ENCODE measurements around the gene STAT2.
"Not testable (repeated sequence)": the region's sequence is repeated elsewhere in the genome, so short reads cannot be mapped to it uniquely, and the experiment has no call there.

Gene STAT2

DNA sequence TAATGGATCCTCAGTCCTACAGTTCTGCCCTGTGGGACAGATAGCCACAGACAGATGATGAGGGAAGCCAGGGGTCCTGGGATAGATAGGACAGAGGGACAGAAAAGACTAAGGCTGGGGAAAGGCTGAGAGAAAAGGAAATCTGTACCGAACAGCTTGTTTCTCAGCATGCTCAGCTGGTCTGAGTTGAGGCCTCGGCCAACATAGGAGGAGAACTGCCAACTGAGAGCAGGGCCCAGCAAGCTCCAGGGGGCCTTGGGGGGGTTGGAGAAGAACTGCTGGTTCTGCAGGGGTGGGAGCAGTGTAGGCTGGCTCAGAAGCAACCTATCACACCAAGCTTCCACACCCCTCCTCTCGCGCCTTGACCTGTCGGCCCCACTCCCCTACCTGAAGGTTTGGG lies 11.1 kb downstream of the STAT2 start:
- ChIA-PET POLR2A (interaction anchor here (0.6 to 4.4 kb wide), 2 partner anchors 8 to 11 kb away, joined by 3 to 29 read pairs; partner anchors contain the start of gene STAT2), CTCF (interaction anchor here (0.7 to 4.3 kb wide), 6 partner anchors 10 to 825 kb away, joined by 3 to 21 read pairs (median 4); partner anchors contain the start of genes IL23A, PAN2 and STAT2)
- TF ChIP-seq, protein P1, sequence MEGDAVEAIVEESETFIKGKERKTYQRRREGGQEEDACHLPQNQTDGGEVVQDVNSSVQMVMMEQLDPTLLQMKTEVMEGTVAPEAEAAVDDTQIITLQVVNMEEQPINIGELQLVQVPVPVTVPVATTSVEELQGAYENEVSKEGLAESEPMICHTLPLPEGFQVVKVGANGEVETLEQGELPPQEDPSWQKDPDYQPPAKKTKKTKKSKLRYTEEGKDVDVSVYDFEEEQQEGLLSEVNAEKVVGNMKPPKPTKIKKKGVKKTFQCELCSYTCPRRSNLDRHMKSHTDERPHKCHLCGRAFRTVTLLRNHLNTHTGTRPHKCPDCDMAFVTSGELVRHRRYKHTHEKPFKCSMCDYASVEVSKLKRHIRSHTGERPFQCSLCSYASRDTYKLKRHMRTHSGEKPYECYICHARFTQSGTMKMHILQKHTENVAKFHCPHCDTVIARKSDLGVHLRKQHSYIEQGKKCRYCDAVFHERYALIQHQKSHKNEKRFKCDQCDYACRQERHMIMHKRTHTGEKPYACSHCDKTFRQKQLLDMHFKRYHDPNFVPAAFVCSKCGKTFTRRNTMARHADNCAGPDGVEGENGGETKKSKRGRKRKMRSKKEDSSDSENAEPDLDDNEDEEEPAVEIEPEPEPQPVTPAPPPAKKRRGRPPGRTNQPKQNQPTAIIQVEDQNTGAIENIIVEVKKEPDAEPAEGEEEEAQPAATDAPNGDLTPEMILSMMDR (IDR thresholded peaks at IDR 0.05; ENCODE audit: control extremely low read depth, extremely low read depth, low read depth, missing control alignments) = no peak
- DNase-seq (ENCODE audit: extremely low spot score) = no peak

DNA sequence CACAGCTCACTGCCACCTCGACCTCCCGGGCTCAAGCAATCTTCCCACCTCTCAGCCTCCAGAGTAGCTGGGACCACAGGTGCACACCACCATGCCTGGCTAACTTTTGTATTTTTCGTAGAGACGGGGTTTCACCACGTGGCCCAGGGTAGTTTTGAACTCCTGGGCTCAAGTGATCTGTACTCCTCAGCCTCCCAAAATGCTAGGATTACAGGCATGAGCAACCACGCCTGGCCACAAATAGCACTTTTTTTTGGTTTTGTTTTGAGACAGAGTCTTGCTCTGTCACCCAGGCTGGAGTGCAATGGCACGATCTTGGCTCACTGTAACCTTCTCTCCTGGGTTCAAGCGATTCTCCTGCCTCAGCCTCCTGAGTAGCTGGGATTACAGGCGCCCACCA lies 12.7 kb downstream of the STAT2 start:
- not testable (repeated sequence) for DNase-seq (ENCODE audit: extremely low spot score)
- CTCF ChIA-PET = interaction anchor here (1.5 to 5.2 kb wide), 4 partner anchors 12 to 155 kb away, joined by 3 to 16 read pairs (median 6); partner anchors contain the start of genes PAN2 and STAT2
- POLR2A ChIA-PET = interaction anchor here (0.6 to 1.0 kb wide), 2 partner anchors 13 to 253 kb away, joined by 3 to 4 read pairs; partner anchors contain the start of gene STAT2

DNA sequence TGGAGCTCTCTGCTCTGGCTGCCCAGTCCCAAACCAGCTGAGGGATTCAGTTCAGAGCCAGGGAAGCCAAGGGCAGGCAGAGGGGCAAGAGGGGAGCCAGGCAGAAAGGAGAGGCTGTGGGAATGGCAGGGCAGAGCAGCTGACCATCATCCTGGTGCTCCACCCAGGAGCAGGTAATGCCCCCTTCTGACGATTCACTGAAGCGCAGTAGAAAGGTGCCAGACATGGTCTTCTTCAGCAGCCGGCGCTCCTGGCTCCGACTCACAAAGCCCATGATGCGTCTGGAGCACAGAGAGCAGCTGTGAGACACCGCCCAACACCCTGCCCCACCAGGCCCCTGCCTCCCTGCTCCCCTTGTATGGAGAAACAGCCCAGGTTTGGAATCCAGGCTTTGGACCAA lies 13.2 kb downstream of the STAT2 start:
- POLR2A ChIA-PET = interaction anchor here (0.5 to 1.0 kb wide), 3 partner anchors 10 to 252 kb away, joined by 3 to 10 read pairs (median 4); partner anchors contain the start of gene STAT2
- no peak for DNase-seq (ENCODE audit: extremely low spot score)
- TF ChIP-seq, protein P1 (IDR thresholded peaks at IDR 0.05; ENCODE audit: control extremely low read depth, extremely low read depth, low read depth, missing control alignments) = no peak
- CTCF ChIA-PET = interaction anchor here (1.5 to 5.2 kb wide), 4 partner anchors 13 to 155 kb away, joined by 3 to 16 read pairs (median 6); partner anchors contain the start of genes PAN2 and STAT2

DNA sequence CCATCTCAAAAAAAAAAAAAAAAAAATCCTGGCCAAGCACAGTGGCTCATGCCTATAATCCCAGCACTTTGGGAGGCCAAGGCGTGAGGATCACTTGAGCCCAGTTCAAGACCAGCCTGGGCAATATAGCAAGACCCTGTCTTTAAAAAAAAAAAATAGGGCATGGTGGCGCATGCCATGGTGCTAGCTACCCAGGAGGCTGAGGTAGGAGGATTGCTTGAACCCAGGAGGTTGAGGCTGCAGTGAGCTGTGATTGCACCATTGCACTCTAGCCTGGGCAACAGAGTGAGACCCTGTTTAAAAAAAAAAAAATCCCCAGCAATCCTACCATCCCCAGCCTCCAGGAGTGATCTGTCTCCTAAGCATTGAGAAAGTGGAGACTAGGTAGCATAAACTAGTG lies 17.6 kb downstream of the STAT2 start:
- ChIA-PET CTCF (interaction anchor here (1.1 to 1.6 kb wide), 4 partner anchors 18 to 136 kb away, joined by 3 to 5 read pairs (median 3); partner anchors contain the start of gene STAT2), POLR2A (interaction anchor here (0.7 to 1.2 kb wide), 3 partner anchors 9 to 295 kb away, joined by 3 to 11 read pairs (median 4); partner anchors contain the start of gene STAT2)
- DNase-seq (ENCODE audit: extremely low spot score) = not testable (repeated sequence)

DNA sequence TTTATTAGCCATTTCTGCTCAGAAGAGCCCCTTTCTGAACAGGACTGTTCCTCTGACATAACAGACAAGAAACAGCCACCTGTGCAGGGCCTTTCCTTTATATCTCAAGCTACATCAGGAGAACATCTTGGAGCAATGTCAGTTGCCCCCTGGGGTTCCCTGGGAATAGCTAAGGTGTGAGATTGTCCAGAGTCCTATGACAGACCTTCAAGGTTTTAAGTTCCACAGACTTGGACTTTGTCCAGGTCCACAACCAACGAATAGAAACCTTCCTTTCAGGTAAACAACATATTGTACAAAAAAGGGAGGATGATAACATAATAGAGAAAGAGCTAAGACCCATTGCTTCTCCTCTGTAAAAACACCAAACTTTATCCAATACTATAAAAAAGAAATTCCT lies 18.3 kb downstream of the STAT2 start:
- no peak for DNase-seq (ENCODE audit: extremely low spot score)
- TF ChIP-seq, protein P1 (IDR thresholded peaks at IDR 0.05; ENCODE audit: control extremely low read depth, extremely low read depth, low read depth, missing control alignments) = no peak
- ChIA-PET CTCF (interaction anchor here (1.1 to 1.6 kb wide), 5 partner anchors 18 to 136 kb away, joined by 3 read pairs; partner anchors contain the start of genes CNPY2 and STAT2), POLR2A (interaction anchor here (0.7 to 1.0 kb wide), 2 partner anchors 18 to 295 kb away, joined by 3 to 11 read pairs; partner anchors contain the start of gene STAT2)

DNA sequence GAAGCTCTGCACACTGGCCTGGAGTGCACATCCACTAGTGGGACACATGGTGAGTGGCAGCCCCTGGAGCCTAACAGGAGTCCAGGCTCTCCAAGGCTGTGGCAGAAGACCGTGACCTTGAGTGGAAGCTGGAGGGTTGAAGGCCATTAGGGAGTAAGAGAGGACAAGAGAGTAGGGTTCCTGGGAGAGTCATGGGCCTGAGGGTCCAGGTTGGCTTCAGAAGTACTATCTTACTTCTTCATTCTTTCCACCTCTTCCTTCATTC lies 20.8 kb downstream of the STAT2 start:
- no peak for DNase-seq (ENCODE audit: extremely low spot score)
- CTCF ChIA-PET = interaction anchor here (1.1 to 2.6 kb wide), 6 partner anchors 10 to 150 kb away, joined by 3 to 7 read pairs (median 3); partner anchors contain the start of genes SMARCC2 and STAT2
- TF ChIP-seq, protein P1 (IDR thresholded peaks at IDR 0.05; ENCODE audit: control extremely low read depth, extremely low read depth, low read depth, missing control alignments) = no peak
- POLR2A ChIA-PET = interaction anchor here (0.7 to 1.7 kb wide), 2 partner anchors 19 to 196 kb away, joined by 3 to 6 read pairs; no protein-coding TSS in a partner anchor

DNA sequence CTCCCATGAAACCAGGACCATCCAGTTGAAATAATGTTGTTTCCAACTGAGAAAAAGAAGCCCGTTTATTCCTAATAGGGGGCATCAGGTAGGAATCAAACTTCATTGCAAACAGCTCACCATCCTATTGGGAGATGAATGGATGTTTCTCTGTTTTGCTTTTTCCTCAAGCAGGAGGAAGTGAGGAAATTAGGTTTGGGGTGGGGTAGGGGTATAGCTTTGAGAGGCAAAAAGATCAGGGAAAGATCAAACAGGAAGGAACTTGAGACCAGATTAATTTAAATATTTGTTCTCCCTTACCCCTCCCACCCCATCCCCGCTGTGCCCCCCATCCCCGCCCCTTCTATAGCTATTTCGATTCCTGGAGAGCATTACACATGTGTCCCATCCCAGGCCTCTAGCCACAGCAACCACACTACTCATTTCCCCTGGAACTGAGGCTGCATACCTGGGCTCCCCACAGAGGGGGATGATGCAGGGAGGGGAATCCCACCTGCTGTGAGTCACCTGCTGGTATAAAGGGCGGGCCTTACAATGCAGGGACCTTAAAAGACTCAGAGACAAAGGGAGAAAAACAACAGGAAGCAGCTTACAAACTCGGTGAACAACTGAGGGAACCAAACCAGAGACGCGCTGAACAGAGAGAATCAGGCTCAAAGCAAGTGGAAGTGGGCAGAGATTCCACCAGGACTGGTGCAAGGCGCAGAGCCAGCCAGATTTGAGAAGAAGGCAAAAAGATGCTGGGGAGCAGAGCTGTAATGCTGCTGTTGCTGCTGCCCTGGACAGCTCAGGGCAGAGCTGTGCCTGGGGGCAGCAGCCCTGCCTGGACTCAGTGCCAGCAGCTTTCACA lies 21.4 kb downstream of the STAT2 start, which contains the start of gene IL23A:
Gene IL23A (plus strand): TSS at position 577 of the 850 bp plus-strand sequence. CDS start 161 bp downstream, at position 738.
- ChIA-PET CTCF (interaction anchor here (0.7 to 2.6 kb wide), 8 partner anchors 11 to 149 kb away, joined by 3 to 7 read pairs (median 3); partner anchors contain the start of genes SMARCC2 and STAT2), POLR2A (interaction anchor here (0.7 to 2.1 kb wide), 3 partner anchors 20 to 197 kb away, joined by 3 to 8 read pairs (median 6); partner anchors contain the start of gene STAT2)
- peak; percentile 70 for DNase-seq (ENCODE audit: extremely low spot score)
- TF ChIP-seq, protein P1 (IDR thresholded peaks at IDR 0.05; ENCODE audit: control extremely low read depth, extremely low read depth, low read depth, missing control alignments) = no peak

All from GM10248 (cell line).